DMS153 (cell line): ENCODE measurements around the gene SLC22A3.
A peak's percentile ranks its signal among the peaks of the same experiment; 100 is the strongest.

Experiments used
- DNase-seq: peaks from one replicate; lab custom pipeline; 2025; lab: John Stamatoyannopoulos, UW

The SLC22A3 gene

DNA sequence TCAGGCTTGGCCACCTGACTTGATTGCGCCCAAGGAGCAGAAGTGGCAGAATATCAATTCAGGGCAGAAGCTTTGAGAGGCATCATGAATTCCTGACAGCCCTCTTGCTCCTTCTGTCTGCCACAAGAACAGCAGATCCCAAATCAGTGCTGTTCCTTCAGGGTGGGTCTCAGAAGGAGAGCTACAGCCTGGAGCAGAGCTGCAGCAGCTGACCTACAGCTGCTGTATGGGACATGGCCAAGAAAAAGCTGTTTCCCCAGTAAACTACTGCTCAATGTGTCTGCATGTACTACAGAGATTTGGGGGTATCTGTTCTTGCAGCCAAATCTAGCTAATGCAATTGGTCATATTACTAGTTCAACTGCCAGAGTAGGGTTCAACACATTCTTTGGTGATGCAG, 69.0 kb downstream of the SLC22A3 start:
- DNase-seq = no peak

GRCh38 chr6:160417550-160417949, 69.4 kb downstream of the SLC22A3 start:
- DNase-seq = no peak

- no peak for DNase-seq
Observed at GRCh38 chr6:160418370-160418769, 70.2 kb downstream of the SLC22A3 start.

DNA sequence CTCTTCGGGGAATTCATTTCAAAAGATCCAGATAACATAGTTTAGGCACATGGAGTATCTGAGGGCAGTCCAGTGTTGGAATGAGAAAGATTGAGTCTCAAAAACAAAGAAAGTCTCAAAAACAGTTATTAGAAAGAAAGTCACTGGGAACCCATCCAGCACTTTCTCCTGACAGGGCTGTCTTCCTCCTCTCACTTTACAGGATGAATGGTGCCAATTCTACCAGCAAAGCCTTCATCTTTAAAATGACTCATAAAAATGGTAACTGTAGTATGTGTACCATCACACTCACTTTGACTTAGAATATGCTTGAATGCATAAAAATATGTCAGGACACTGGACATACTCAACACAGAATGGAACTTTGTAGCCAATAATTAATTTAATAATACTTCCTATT, 71.3 kb downstream of the SLC22A3 start:
- DNase-seq = no peak

- no peak for DNase-seq
Observed at GRCh38 chr6:160420253-160420968, 72.2 kb downstream of the SLC22A3 start.

DNA sequence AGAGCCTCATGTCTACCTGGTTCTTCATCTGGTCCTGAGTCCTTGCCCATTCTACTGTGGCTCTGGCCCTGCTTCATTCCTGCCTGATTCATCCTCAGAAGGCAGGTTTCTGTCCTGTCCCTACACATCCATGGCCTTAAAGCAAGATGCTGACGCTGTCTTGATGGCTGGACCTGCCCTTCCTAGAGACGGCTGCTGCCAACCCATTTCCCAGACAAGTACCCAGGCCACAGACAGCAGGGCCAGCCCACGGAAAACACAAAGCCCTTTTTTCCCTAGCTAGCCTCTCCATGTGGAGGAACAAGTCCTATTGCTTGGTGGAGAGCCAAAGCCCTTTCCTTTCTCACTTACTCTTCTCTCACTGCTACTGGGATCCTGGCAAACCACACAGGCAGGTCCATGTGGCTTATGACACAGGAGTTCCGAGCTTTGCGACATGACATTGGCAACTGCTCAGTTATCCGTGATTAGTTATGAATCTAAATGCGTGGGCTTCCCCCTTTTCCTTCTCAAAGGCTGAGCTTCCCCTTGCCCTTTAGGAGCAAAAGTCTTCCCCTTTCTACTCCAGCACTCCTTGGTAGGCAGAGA, 72.9 kb downstream of the SLC22A3 start:
- no peak for DNase-seq

DNA sequence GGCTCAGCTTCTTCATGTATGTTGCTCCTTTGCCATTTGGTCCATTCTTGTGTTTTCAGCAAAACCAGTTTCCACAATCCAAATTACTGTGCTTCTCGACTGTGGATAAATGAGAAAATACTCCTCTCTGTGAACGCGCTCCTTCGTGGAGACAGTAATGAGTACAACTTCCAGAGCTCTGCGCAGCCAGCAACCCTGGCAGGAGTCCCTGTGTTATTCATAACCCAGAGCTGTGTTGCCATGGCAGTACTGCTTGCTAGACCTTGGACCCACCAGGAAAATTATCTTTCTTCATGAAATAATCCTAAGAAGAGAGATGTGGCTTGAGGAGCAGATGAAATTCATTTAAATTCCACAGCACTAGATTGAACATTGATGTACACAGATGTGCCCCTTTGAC, 73.7 kb downstream of the SLC22A3 start:
- DNase-seq = no peak

- no peak for DNase-seq
Observed at GRCh38 chr6:160424256-160424655, 76.1 kb downstream of the SLC22A3 start.

DNA sequence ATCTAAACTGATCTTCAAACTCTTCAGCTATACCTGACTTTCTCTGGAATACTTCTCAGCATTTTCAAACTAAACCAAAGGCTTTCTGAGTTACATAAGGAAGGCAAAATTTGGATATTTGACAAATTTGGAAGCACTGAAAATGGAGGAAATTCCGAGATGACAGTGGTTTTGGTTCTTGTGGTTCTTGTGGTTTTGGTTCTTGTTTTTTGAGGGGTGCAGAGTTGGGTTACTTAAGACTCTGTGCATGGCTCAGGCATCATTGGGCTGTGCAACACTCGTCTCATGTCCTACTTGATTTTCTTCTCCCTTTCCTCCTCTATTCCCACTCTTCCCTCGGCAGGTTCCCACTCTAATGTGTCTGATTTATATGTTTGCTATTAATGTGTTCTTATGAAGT, 78.0 kb downstream of the SLC22A3 start:
- DNase-seq = no peak

DNA sequence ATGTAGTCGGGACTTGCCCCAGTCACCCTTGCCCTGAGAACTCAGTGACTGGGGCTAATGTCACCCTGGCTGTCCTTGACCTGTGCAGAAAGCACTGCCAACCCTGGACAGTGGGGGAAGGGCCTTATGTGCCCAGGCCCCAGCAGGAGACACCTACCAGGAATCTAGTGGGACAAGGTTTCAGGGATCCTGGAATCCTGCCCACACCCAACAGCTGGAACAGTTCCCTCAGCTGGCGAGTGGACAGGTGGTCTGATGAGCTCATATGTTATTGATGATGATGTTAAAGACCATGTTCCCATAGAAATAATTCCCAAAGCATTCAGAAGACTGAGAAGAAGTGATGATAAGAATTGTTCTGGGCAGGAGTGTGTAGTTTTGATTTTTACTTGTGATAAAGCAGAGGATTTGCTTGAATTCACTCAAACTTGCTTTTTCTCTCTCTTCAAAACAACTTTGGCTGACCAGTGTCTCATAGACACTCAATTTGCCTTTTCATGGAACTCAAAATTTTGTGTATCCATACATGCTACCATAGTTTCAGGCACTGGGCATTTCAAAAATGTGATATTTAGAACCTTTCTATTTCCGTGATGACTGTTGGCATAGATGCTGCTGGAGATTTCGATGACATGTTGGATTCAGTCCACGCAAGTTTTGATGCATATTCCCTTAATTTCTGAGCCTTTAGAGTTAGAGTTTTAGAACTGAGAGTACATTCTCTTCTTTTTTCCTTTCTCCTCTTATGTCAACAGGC, 79.3 kb downstream of the SLC22A3 start:
- DNase-seq = no peak

DNA sequence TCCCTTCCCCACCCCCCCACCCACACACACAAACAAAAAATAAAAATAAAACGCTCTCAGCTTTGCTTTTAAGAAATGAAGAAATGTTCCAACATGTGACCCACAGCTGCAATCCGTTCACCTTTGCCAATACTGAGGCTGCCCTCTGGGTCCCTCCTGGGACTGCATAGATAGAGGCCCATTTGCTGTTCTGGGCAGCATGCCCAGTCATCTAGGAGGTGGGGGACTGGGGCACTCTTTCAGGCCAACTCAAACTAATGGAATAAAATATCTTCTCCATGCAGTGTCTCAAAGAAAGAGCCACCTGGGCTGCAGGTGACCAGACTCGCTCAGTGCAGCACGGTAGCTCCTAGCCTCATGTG, 79.9 kb downstream of the SLC22A3 start:
- DNase-seq = peak; percentile 3

GRCh38 chr6:160428818-160429619, 80.8 kb downstream of the SLC22A3 start:
- DNase-seq = no peak

DNA sequence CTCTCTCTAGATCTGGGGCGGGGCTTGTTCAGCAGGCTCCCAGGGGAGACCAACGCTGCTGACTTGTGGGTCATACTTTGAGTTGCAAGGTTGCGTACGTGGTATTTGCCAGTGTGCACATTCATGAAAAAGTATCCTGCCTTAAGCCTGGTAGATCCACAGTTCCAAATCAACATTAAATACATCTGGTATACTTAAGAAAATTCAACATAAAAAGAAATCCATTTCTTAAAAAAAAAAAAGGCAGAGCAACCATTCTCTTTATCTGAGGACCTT, 81.4 kb downstream of the SLC22A3 start:
- DNase-seq = no peak

DNA sequence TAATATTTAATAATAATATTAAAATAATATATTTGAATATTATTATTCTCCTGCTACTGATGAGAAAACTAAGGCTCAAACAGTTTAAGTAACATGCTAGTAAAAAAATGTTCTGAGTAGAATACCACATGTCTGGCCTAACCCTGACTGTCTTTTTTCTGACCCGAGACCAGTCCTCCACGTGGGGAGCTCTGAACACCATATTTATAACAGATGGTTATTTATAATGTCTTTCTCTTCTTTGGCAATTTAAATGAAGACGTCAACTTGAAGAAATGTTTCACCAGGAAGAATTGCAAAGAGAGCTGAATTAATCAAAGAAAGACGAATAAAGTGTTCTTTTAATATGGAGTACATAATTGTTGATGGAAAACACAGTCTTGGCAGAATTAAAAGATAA, 82.0 kb downstream of the SLC22A3 start:
- DNase-seq = no peak

DNA sequence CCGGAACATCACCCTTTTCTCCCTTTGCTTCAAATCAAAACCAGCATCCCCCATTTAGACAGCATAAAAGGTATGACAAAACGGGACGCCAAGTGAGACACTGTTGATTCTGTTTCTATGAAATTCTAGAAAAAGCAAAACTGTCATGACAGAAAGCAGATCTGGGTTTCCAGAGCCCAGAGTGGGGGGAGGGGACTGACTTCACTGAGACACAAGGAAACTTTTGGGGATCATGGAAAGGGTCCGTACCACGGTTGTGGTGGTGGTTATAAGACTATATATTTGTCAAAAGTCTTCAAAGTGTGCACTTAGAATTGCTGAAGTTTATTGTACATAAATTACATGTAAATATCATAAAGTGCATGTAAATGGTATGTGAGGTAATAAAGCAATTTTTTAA, 82.6 kb downstream of the SLC22A3 start:
- no peak for DNase-seq

DNA sequence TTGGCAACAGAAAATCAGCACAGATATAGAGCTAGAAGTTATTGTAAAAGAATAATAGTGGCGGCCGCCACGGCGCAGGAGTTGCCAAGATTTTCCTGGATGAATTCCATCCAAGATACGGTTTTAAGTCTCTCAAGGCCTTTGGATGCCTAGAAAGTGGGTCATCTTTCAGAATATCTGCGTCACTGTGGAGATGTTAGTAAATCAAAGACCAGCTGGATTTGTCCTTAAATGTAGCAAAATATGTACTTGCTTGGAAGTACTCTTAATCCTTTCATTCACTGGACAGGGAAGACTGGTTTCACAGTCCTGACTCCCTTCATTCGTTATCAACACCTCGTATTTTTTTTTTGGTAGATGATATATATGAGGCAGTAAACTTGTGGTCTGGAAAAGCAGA, 83.0 kb downstream of the SLC22A3 start:
- DNase-seq = no peak

DNA sequence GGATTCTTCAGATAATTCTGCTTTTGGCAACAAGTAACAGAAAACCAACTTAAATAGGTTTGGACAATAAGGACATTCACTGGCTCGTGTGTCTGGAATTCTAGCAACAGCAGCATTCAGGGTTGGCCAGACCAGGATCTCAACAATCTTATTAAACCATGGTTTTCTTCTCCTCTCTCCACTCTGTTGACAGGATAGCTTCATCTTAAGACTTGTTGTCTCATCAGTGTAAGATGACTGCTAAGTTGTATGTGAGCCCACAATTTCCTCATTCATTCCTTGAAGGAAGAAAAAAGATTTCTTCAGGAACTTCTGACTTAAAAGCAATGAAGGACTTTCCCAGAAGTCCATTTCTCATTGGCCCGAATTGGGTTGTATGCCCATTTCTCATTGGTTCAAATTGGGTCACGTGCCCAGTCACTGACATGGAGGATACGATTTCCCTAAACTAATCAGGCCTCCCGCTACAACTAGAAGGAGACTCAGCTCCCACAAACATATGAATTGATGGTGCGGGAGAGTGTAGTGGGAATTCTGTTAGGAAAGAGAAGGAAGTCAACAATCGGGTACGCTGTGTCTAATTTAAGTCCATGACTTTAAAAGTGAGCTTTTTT, 83.7 kb downstream of the SLC22A3 start:
- no peak for DNase-seq

DNA sequence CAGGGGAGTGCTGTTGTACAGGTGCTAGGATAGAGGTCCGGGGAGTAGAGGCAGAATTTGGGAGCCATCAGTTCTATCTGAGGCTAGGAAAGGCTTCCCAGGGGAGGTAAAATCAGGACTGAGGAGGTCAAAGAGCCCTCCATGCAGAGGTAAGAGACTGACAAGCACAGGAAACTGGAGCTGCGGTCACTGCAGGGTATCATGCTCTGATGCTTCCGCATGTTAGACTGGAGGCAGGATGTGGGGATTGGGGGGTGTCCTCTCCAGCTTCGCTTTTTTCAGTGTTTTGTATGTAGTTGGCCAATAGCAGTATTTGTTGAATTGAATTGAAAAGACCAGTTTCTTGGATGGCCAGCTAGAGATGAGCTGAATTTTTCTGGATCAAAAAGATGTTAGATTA, 87.8 kb downstream of the SLC22A3 start:
- no peak for DNase-seq

DNA sequence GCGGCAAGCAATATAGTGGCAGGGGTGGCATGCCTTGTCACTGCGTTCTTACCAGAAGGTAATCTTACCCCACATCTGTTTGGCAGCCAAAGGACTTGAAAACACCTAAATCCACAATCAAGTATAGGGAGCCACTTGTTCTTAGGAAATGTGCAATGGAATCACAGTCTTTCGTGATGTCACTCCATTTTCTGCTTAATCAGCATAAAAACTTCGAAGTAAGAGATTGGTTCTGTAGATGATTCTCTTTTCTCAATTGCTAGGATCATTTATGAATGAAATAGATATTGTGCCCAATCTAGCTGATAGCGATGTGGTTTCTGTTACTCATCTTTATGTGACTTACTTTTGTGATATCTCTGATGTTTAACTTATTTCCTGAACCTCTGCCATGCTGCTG, 89.0 kb downstream of the SLC22A3 start:
- no peak for DNase-seq

- no peak for DNase-seq
Observed at GRCh38 chr6:160437775-160438174, 89.6 kb downstream of the SLC22A3 start.

DNA sequence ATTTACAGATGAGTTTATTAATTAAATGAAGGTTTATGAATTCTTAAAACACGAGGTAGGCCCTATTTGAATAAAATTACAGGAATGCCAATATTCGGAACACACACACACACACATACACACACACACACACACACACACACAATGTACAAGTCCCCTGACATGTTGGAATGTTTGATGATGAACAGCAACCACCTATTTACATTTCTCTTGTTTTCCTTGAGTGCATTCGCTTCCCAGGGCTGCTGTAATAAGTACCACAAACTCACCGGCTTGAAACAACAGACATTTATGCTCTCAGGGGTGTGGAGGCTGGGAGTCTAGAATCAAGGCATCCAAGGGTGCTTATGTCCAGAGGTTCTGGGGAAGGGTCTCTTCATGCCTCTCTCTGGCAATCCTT, 90.3 kb downstream of the SLC22A3 start:
- DNase-seq = no peak

DNA sequence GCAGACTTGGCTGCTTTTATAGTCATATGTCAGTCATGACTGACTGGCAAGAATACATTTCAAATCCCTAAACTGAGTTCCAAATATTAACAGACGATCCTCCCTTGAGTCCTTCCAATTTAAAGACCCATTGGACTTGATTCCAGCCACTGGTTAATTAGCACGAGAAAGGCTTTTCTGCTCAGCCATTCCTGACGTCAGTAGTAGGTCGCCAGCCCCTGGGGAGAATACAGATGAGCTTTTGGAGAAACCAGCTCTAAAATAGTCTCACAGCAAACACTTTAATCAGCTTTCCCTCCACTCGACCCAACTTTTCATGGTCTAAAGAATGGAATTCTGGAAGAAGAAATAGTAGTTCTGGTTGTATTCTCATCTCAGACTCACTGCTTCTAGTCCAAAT, 91.6 kb downstream of the SLC22A3 start:
- no peak for DNase-seq
